Measurements from ENCODE around the gene MCUB. TPM values are rescaled to one million over a fixed set of nuclear protein-coding genes. Genes with fewer than 3 reads are reported as not detected.
A peak's percentile ranks its signal among the peaks of the same experiment; 100 is the strongest.

Gene MCUB
- total RNA-seq, 1 donor from 2014 or later = 14.8 TPM

GRCh38 chr4:109640644-109641043, 80.6 kb downstream of the MCUB start:
- no peak overlapping the region for H3K27ac Mint-ChIP-seq (ENCODE audit: unreplicated experiment)
- H3K9me3 Mint-ChIP-seq (ENCODE audit: unreplicated experiment) = peaks cover 25% of the 10 kb centered on the region
- H3K27me3 Mint-ChIP-seq (ENCODE audit: unreplicated experiment) = no peaks in the 10 kb centered on the region
- peaks cover 6% of the 10 kb centered on the region for H3K36me3 Mint-ChIP-seq (ENCODE audit: unreplicated experiment)
- no peak overlapping the region for H3K4me3 Mint-ChIP-seq (ENCODE audit: unreplicated experiment)
- no peak for TF ChIP-seq CTCF (IDR thresholded peaks at IDR 0.05)
- H3K4me1 Mint-ChIP-seq (ENCODE audit: unreplicated experiment) = no peaks in the 10 kb centered on the region
- no peak for DNase-seq (ENCODE audit: extremely low spot score, unreplicated experiment)

- no peaks in the 10 kb centered on the region for H3K27me3 Mint-ChIP-seq (ENCODE audit: unreplicated experiment)
- H3K4me3 Mint-ChIP-seq (ENCODE audit: unreplicated experiment) = no peak overlapping the region
- H3K36me3 Mint-ChIP-seq (ENCODE audit: unreplicated experiment) = no peaks in the 10 kb centered on the region
- no peak overlapping the region for H3K27ac Mint-ChIP-seq (ENCODE audit: unreplicated experiment)
- TF ChIP-seq CTCF (IDR thresholded peaks at IDR 0.05) = no peak
- peaks cover 7% of the 10 kb centered on the region for H3K4me1 Mint-ChIP-seq (ENCODE audit: unreplicated experiment)
- H3K9me3 Mint-ChIP-seq (ENCODE audit: unreplicated experiment) = peaks cover 6% of the 10 kb centered on the region
- no peak for DNase-seq (ENCODE audit: extremely low spot score, unreplicated experiment)
These were observed 86.0 kb downstream of the MCUB start for GRCh38 chr4:109645874-109646710.

GRCh38 chr4:109648266-109648996, 88.4 kb downstream of the MCUB start:
- Mint-ChIP-seq H3K4me1 (ENCODE audit: unreplicated experiment) (peaks cover 7% of the 10 kb centered on the region), H3K27me3 (ENCODE audit: unreplicated experiment) (no peaks in the 10 kb centered on the region), H3K9me3 (ENCODE audit: unreplicated experiment) (peaks cover 6% of the 10 kb centered on the region), H3K4me3 (ENCODE audit: unreplicated experiment) (no peak overlapping the region), H3K36me3 (ENCODE audit: unreplicated experiment) (no peaks in the 10 kb centered on the region), H3K27ac (ENCODE audit: unreplicated experiment) (peak overlapping the region; percentile 5)
- TF ChIP-seq CTCF (IDR thresholded peaks at IDR 0.05) = no peak
- no peak for DNase-seq (ENCODE audit: extremely low spot score, unreplicated experiment)

GRCh38 chr4:109648997-109649575, 89.0 kb downstream of the MCUB start:
- no peaks in the 10 kb centered on the region for H3K27me3 Mint-ChIP-seq (ENCODE audit: unreplicated experiment)
- no peak for TF ChIP-seq CTCF (IDR thresholded peaks at IDR 0.05)
- no peak overlapping the region for H3K27ac Mint-ChIP-seq (ENCODE audit: unreplicated experiment)
- H3K36me3 Mint-ChIP-seq (ENCODE audit: unreplicated experiment) = no peaks in the 10 kb centered on the region
- no peak for DNase-seq (ENCODE audit: extremely low spot score, unreplicated experiment)
- peaks cover 7% of the 10 kb centered on the region for H3K4me1 Mint-ChIP-seq (ENCODE audit: unreplicated experiment)
- no peak overlapping the region for H3K4me3 Mint-ChIP-seq (ENCODE audit: unreplicated experiment)
- H3K9me3 Mint-ChIP-seq (ENCODE audit: unreplicated experiment) = peaks cover 6% of the 10 kb centered on the region

- no peak overlapping the region for H3K4me3 Mint-ChIP-seq (ENCODE audit: unreplicated experiment)
- no peaks in the 10 kb centered on the region for H3K27me3 Mint-ChIP-seq (ENCODE audit: unreplicated experiment)
- no peak overlapping the region for H3K27ac Mint-ChIP-seq (ENCODE audit: unreplicated experiment)
- no peaks in the 10 kb centered on the region for H3K36me3 Mint-ChIP-seq (ENCODE audit: unreplicated experiment)
- no peak for DNase-seq (ENCODE audit: extremely low spot score, unreplicated experiment)
- TF ChIP-seq CTCF (IDR thresholded peaks at IDR 0.05) = no peak
- H3K4me1 Mint-ChIP-seq (ENCODE audit: unreplicated experiment) = peaks cover 7% of the 10 kb centered on the region
- H3K9me3 Mint-ChIP-seq (ENCODE audit: unreplicated experiment) = peaks cover 6% of the 10 kb centered on the region
These were observed 89.8 kb downstream of the MCUB start for GRCh38 chr4:109649872-109650271.
